Measurements from ENCODE around the gene NTMT1. TPM values are rescaled to one million over a fixed set of nuclear protein-coding genes. Genes with fewer than 3 reads are reported as not detected.
A peak's percentile ranks its signal among the peaks of the same experiment; 100 is the strongest.

The NTMT1 gene
- total RNA-seq, 1 experiment from 2014 or later = 84.8 TPM

DNA sequence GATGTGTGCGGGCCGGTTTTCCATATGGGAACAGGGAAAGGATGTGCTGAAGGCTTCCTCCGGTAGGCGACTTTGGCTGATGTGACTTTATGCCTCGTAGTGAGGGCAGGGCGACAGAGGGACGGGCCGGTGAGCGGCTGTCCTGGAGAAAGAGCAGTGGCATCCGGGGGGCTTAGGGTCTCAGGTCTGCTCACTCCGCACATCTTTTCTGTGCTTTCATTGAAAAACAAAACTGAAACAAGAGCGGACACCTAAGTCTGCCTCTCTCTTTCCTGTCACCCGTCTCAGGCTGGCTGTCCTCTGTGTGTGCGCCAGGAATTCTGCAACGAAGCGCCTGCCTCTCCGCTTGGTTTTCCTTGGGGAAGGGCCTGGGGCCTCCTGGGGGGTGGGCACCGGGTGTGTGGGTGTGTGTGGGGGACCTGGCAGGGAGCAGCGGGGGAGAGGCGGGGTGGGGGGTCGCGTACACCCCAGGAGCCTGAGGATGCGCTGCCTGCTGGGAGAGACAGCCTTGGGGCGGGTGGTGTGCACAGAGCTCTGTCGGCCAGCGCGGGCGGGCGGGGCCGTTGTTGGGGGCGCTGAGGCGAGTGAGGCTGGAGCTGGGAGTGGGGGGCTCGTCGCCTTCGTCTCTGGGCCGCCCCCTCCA, 38.9 kb downstream of the NTMT1 start:
- Histone ChIP-seq H3K9ac (ENCODE audit: low read length) (peak overlapping the region; percentile 58), H3K4me2 (ENCODE audit: low read length) (peak overlapping the region; percentile 97), H3K9me2 (ENCODE audit: insufficient read depth) (no peaks in the 10 kb centered on the region), H3K4me3 (replicated peaks in 1 of 2; ENCODE audit: low read depth in 1 of 2, low read length in 2 of 2) (peak overlapping the region; percentile 70 to 71), H3K79me2 (ENCODE audit: insufficient read depth, low read length) (peaks cover 10% of the 10 kb centered on the region; the same call in 1 of the 2 replicates), H3K4me1 (ENCODE audit: control insufficient read depth in 1 of 2, insufficient read depth in 2 of 2, low read length in 2 of 2) (peaks cover 15 to 27% of the 10 kb centered on the region in 2 experiments), H3K36me3 (ENCODE audit: control insufficient read depth in 1 of 2, insufficient read depth in 2 of 2, low read length in 2 of 2) (no peaks in the 10 kb centered on the region), H4K20me1 (ENCODE audit: insufficient read depth) (no peaks in the 10 kb centered on the region), H3K27me3 (ENCODE audit: insufficient read depth, low read length) (no peaks in the 10 kb centered on the region), H2AFZ (ENCODE audit: low read depth, low read length, poor library complexity, severe bottlenecking) (peak overlapping the region; percentile 90), H3K9me3 (ENCODE audit: control insufficient read depth in 1 of 2, insufficient read depth in 1 of 2, low read depth in 1 of 2, low read length in 2 of 2) (no peaks in the 10 kb centered on the region), H3K27ac (ENCODE audit: low read depth, low read length) (no peak overlapping the region; the same call in 1 of the 2 replicates)
- ChIA-PET CTCF (no interaction called here), RAD21 (ENCODE audit: low non-redundant PET in 1 of 2, low total read pairs in 2 of 2, uncharacterized antibody in 2 of 2, unreplicated experiment in 2 of 2) (no interaction called here), POLR2A (no interaction called here)
- TF ChIP-seq, protein P1, sequence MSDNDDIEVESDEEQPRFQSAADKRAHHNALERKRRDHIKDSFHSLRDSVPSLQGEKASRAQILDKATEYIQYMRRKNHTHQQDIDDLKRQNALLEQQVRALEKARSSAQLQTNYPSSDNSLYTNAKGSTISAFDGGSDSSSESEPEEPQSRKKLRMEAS (IDR thresholded peaks at IDR 0.05) = no peak
- TF ChIP-seq EZH2 (IDR thresholded peaks at IDR 0.05) = no peak
- TF ChIP-seq, protein P2, sequence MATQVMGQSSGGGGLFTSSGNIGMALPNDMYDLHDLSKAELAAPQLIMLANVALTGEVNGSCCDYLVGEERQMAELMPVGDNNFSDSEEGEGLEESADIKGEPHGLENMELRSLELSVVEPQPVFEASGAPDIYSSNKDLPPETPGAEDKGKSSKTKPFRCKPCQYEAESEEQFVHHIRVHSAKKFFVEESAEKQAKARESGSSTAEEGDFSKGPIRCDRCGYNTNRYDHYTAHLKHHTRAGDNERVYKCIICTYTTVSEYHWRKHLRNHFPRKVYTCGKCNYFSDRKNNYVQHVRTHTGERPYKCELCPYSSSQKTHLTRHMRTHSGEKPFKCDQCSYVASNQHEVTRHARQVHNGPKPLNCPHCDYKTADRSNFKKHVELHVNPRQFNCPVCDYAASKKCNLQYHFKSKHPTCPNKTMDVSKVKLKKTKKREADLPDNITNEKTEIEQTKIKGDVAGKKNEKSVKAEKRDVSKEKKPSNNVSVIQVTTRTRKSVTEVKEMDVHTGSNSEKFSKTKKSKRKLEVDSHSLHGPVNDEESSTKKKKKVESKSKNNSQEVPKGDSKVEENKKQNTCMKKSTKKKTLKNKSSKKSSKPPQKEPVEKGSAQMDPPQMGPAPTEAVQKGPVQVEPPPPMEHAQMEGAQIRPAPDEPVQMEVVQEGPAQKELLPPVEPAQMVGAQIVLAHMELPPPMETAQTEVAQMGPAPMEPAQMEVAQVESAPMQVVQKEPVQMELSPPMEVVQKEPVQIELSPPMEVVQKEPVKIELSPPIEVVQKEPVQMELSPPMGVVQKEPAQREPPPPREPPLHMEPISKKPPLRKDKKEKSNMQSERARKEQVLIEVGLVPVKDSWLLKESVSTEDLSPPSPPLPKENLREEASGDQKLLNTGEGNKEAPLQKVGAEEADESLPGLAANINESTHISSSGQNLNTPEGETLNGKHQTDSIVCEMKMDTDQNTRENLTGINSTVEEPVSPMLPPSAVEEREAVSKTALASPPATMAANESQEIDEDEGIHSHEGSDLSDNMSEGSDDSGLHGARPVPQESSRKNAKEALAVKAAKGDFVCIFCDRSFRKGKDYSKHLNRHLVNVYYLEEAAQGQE (IDR thresholded peaks at IDR 0.05; ENCODE audit: low read depth) = no peak
- TF ChIP-seq EZH2phosphoT487 (IDR thresholded peaks at IDR 0.05; ENCODE audit: borderline replicate concordance) = no peak
- TF ChIP-seq CEBPB (IDR thresholded peaks at IDR 0.05; ENCODE audit: low read depth) = no peak
- TF ChIP-seq SRF (IDR thresholded peaks at IDR 0.05; ENCODE audit: low read depth) = no peak
- no peak for TF ChIP-seq ZNF274 (IDR thresholded peaks at IDR 0.05; ENCODE audit: low read depth, low read length)
- TF ChIP-seq EGR1 (IDR thresholded peaks at IDR 0.05; ENCODE audit: low read depth) = no peak
- no peak for TF ChIP-seq YY1 (IDR thresholded peaks at IDR 0.05; ENCODE audit: extremely low read depth, insufficient replicate concordance, low read depth, low read length)
- no peak for TF ChIP-seq POLR2AphosphoS5 (IDR thresholded peaks at IDR 0.05; ENCODE audit: low read depth, low read length)
- BruUV-seq (replicated peaks) = no TSS peak
- ATAC-seq (peak; percentile 60), DNase-seq (ENCODE audit: low read depth, low spot score) (no peak)
- intact Hi-C loops (cut with micrococcal nuclease) = no loop called here

All from HCT116 (cell line).